ENCODE measurements around the gene ABCC10.
A peak's percentile ranks its signal among the peaks of the same experiment; 100 is the strongest.
"Not testable (repeated sequence)": the region's sequence is repeated elsewhere in the genome, so short reads cannot be mapped to it uniquely, and the experiment has no call there.

The ABCC10 gene

GRCh38 chr6:43447604-43448003, 20.3 kb downstream of the ABCC10 start:
- DNase-seq (ENCODE audit: low read depth, low spot score) = no peak

- DNase-seq (ENCODE audit: low read depth, low spot score) = no peak
Measured at GRCh38 chr6:43448916-43449315, 21.6 kb downstream of the ABCC10 start.

GRCh38 chr6:43450699-43451131, 23.4 kb downstream of the ABCC10 start:
- DNase-seq (ENCODE audit: low read depth, low spot score) = no peak

- DNase-seq (ENCODE audit: low read depth, low spot score) = no peak
Measured at GRCh38 chr6:43451348-43451747, 24.0 kb downstream of the ABCC10 start.

GRCh38 chr6:43451939-43452338, 24.6 kb downstream of the ABCC10 start:
- no peak for DNase-seq (ENCODE audit: low read depth, low spot score)

GRCh38 chr6:43452896-43453295, 25.6 kb downstream of the ABCC10 start:
- no peak for DNase-seq (ENCODE audit: low read depth, low spot score)

- no peak for DNase-seq (ENCODE audit: low read depth, low spot score)
Measured at GRCh38 chr6:43453831-43454230, 26.5 kb downstream of the ABCC10 start.

- DNase-seq (ENCODE audit: low read depth, low spot score) = peak; percentile 14
Measured at GRCh38 chr6:43454290-43454695, 27.0 kb downstream of the ABCC10 start.

- no peak for DNase-seq (ENCODE audit: low read depth, low spot score)
Measured at GRCh38 chr6:43454696-43455530, 27.6 kb downstream of the ABCC10 start.

GRCh38 chr6:43455531-43456428, 28.4 kb downstream of the ABCC10 start, which contains the start of gene DLK2:
TSS of gene DLK2 (minus strand) at chr6:43455548. CDS start at chr6:43454825, 723 bp downstream.
- DNase-seq (ENCODE audit: low read depth, low spot score) = peak; percentile 25

- no peak for DNase-seq (ENCODE audit: low read depth, low spot score)
Measured at GRCh38 chr6:43457643-43458042, 30.3 kb downstream of the ABCC10 start.

- DNase-seq (ENCODE audit: low read depth, low spot score) = not testable (repeated sequence)
Measured at GRCh38 chr6:43458154-43458553, 30.8 kb downstream of the ABCC10 start.

GRCh38 chr6:43459535-43459934, 32.2 kb downstream of the ABCC10 start:
- no peak for DNase-seq (ENCODE audit: low read depth, low spot score)

GRCh38 chr6:43460032-43460431, 32.7 kb downstream of the ABCC10 start:
- DNase-seq (ENCODE audit: low read depth, low spot score) = no peak

- no peak for DNase-seq (ENCODE audit: low read depth, low spot score)
Measured at GRCh38 chr6:43461936-43462335, 34.6 kb downstream of the ABCC10 start.

GRCh38 chr6:43464337-43464736, 37.0 kb downstream of the ABCC10 start:
- DNase-seq (ENCODE audit: low read depth, low spot score) = no peak

- no peak for DNase-seq (ENCODE audit: low read depth, low spot score)
Measured at GRCh38 chr6:43465948-43466347, 38.6 kb downstream of the ABCC10 start.

- DNase-seq (ENCODE audit: low read depth, low spot score) = not testable (repeated sequence)
Measured at GRCh38 chr6:43467265-43467664, 39.9 kb downstream of the ABCC10 start.

- no peak for DNase-seq (ENCODE audit: low read depth, low spot score)
Measured at GRCh38 chr6:43467752-43468151, 40.4 kb downstream of the ABCC10 start.

- DNase-seq (ENCODE audit: low read depth, low spot score) = no peak
Measured at GRCh38 chr6:43468240-43468639, 40.9 kb downstream of the ABCC10 start.

GRCh38 chr6:43468748-43469681, 41.7 kb downstream of the ABCC10 start:
- DNase-seq (ENCODE audit: low read depth, low spot score) = no peak
